ENCODE results near the gene RBPJ. TPM values are rescaled to one million over a fixed set of nuclear protein-coding genes. Genes with fewer than 3 reads are reported as not detected.

Gene RBPJ
- polyA plus RNA-seq, 3 donors, result 75.3 to 177 (median 128) TPM

DNA sequence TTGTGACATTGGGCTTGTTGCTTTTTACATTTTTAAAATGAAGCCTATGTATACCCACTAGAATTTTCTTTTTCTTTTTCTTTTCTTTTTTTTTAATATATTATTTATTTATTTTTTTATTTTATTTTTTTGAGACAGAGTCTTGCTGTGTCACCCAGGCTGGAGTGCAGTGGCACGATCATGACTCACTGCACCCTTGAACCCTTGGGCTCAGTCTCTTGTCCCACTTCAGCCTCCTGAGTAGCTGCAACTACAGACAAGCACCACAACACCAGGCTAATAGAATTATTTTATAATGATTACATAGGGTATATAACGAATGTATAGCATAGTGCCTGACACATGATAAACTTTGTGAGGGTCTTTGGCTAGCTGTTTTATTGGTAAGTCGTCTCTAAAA, 64.9 kb downstream of the RBPJ start:
- Mint-ChIP-seq H3K9me3 (peaks cover 0 to 4% (median 0%) of the 10 kb centered on the region in 7 donors), H3K27me3 (ENCODE audit: low read depth in 3 of 3) (no peaks in the 10 kb centered on the region), H3K27ac (no peak overlapping the region), H3K4me3 (no peak overlapping the region), H3K36me3 (peaks cover 37 to 44% of the 10 kb centered on the region in 2 donors), H3K4me1 (peaks cover 14% of the 10 kb centered on the region)
- Histone ChIP-seq H3K36me3 (replicated peaks in 1 of 2; ENCODE audit: control insufficient read depth in 1 of 2, insufficient read depth in 2 of 2, low read length in 2 of 2) (peaks cover 33 to 45% of the 10 kb centered on the region in 2 donors), H3K27ac (ENCODE audit: low read depth in 1 of 2, low read length in 2 of 2) (no peak overlapping the region), H3K4me3 (replicated peaks in 1 of 3; ENCODE audit: low read depth in 2 of 3, low read length in 3 of 3) (no peak overlapping the region), H3K9ac (ENCODE audit: insufficient read depth, low read length, poor library complexity, severe bottlenecking) (no peak overlapping the region), H3K27me3 (ENCODE audit: control insufficient read depth in 2 of 2, insufficient read depth in 2 of 2, low read length in 2 of 2) (no peaks in the 10 kb centered on the region), H3K9me3 (replicated peaks in 1 of 2; ENCODE audit: control insufficient read depth in 1 of 2, insufficient read depth in 1 of 2, low read length in 2 of 2) (no peaks in the 10 kb centered on the region), H4K20me1 (ENCODE audit: insufficient read depth, low read length) (peaks cover 84% of the 10 kb centered on the region), H3K4me2 (replicated peaks; ENCODE audit: extremely low read depth, low read length, poor library complexity, severe bottlenecking) (no peak overlapping the region), H3K79me2 (ENCODE audit: insufficient read depth, low read length) (peaks cover 46% of the 10 kb centered on the region), H2AFZ (ENCODE audit: insufficient read depth, low read depth, low read length, poor library complexity, severe bottlenecking) (no peak overlapping the region), H3K4me1 (ENCODE audit: control insufficient read depth in 1 of 2, insufficient read depth in 2 of 2, low read length in 2 of 2) (peaks cover 0 to 5% of the 10 kb centered on the region in 2 donors)
- TF ChIP-seq, protein P1, sequence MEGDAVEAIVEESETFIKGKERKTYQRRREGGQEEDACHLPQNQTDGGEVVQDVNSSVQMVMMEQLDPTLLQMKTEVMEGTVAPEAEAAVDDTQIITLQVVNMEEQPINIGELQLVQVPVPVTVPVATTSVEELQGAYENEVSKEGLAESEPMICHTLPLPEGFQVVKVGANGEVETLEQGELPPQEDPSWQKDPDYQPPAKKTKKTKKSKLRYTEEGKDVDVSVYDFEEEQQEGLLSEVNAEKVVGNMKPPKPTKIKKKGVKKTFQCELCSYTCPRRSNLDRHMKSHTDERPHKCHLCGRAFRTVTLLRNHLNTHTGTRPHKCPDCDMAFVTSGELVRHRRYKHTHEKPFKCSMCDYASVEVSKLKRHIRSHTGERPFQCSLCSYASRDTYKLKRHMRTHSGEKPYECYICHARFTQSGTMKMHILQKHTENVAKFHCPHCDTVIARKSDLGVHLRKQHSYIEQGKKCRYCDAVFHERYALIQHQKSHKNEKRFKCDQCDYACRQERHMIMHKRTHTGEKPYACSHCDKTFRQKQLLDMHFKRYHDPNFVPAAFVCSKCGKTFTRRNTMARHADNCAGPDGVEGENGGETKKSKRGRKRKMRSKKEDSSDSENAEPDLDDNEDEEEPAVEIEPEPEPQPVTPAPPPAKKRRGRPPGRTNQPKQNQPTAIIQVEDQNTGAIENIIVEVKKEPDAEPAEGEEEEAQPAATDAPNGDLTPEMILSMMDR (IDR thresholded peaks at IDR 0.05), result no peak
- intact Hi-C loops (cut with micrococcal nuclease), result loop anchor here in 1 of 2 donors (10.0 kb wide), 1 partner anchor 51 kb away; no protein-coding TSS in a partner anchor
- WGBS (ENCODE audit: insufficient coverage), result no CpG with 5 or more reads among the region's 3 CpGs
- DNase-seq, result no peak

DNA sequence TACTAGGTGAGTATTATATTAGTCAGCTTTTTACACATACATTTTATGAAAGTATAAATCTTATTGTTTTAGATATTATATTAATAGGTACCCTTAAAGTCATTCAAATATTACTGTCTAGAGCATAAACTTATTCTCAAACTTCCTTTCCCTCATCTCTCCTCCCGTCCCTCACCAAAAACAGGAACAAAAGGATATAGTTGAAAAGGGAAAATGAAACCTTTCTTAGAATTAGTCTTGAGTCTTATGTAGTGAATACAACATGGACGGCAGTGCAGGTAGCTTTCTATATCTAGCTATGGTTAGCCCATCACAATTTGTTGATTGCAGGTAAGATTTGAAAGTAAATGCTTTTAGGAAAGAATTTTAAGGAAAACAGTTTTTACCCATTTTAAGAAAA, 65.6 kb downstream of the RBPJ start:
- no peaks in the 10 kb centered on the region for H3K9me3 ChIP-seq (replicated peaks in 1 of 2; ENCODE audit: control insufficient read depth in 1 of 2, insufficient read depth in 1 of 2, low read length in 2 of 2)
- peaks cover 81% of the 10 kb centered on the region for H4K20me1 ChIP-seq (ENCODE audit: insufficient read depth, low read length)
- no peak overlapping the region for H2AFZ ChIP-seq (ENCODE audit: insufficient read depth, low read depth, low read length, poor library complexity, severe bottlenecking)
- H3K79me2 ChIP-seq (ENCODE audit: insufficient read depth, low read length), result peaks cover 39% of the 10 kb centered on the region
- TF ChIP-seq, protein P1 (IDR thresholded peaks at IDR 0.05), result no peak
- H3K4me1 Mint-ChIP-seq, result peaks cover 11% of the 10 kb centered on the region
- H3K4me2 ChIP-seq (replicated peaks; ENCODE audit: extremely low read depth, low read length, poor library complexity, severe bottlenecking), result peak overlapping the region; percentile 3
- no peak overlapping the region for H3K9ac ChIP-seq (ENCODE audit: insufficient read depth, low read length, poor library complexity, severe bottlenecking)
- no peak overlapping the region for H3K27ac Mint-ChIP-seq
- H3K36me3 Mint-ChIP-seq, result peaks cover 40 to 49% of the 10 kb centered on the region in 2 donors
- intact Hi-C loops (cut with micrococcal nuclease), result loop anchor here in 1 of 2 donors (10.0 kb wide), 1 partner anchor 52 kb away; no protein-coding TSS in a partner anchor
- H3K27ac ChIP-seq (ENCODE audit: low read depth in 1 of 2, low read length in 2 of 2), result no peak overlapping the region
- H3K36me3 ChIP-seq (replicated peaks in 1 of 2; ENCODE audit: control insufficient read depth in 1 of 2, insufficient read depth in 2 of 2, low read length in 2 of 2), result peaks cover 35 to 52% of the 10 kb centered on the region in 2 donors
- no peaks in the 10 kb centered on the region for H3K27me3 ChIP-seq (ENCODE audit: control insufficient read depth in 2 of 2, insufficient read depth in 2 of 2, low read length in 2 of 2)
- WGBS (ENCODE audit: insufficient coverage), result no CpG with 5 or more reads among the region's 2 CpGs
- peaks cover 0 to 4% (median 0%) of the 10 kb centered on the region in 7 donors for H3K9me3 Mint-ChIP-seq
- no peaks in the 10 kb centered on the region for H3K27me3 Mint-ChIP-seq (ENCODE audit: low read depth in 3 of 3)
- H3K4me1 ChIP-seq (ENCODE audit: control insufficient read depth in 1 of 2, insufficient read depth in 2 of 2, low read length in 2 of 2), result peaks cover 0 to 5% of the 10 kb centered on the region in 2 donors
- H3K4me3 ChIP-seq (replicated peaks in 1 of 3; ENCODE audit: low read depth in 2 of 3, low read length in 3 of 3), result no peak overlapping the region
- H3K4me3 Mint-ChIP-seq, result no peak overlapping the region
- peak in 2 of 3 donors; percentile 16 to 25 for DNase-seq
